T-cell (primary cell): Measurements from ENCODE around the gene ZSWIM6. TPM values are rescaled to one million over a fixed set of nuclear protein-coding genes. Genes with fewer than 3 reads are reported as not detected.
"Not testable (repeated sequence)": the region's sequence is repeated elsewhere in the genome, so short reads cannot be mapped to it uniquely, and the experiment has no call there.

Source experiments
- ATAC-seq, 4 experiments: fragments of 200-7000 bp in 3 of 4; fragments of 150-1000 bp in 1 of 4; cut with Tn5 transposase; replicated peaks in 1 of 4; 1 replicate in 3 of 4; 2 replicates in 1 of 4; pipeline ENCODE4 v1.10.0; 2021; ENCODE audit warnings: moderate library complexity in 3 of 4, mild to moderate bottlenecking in 2 of 4, moderate number of reproducible peaks in 1 of 4
- CTCF ChIA-PET, 2 donors: fragments of 300-600 bp; sonication (Branson Sonifier 250); formaldehyde crosslinking; loops; one replicate each; lab custom pipeline; 2022; ENCODE audit warnings: antibody characterized with exemption in 2 of 2; lab: Charles Lee
- POLR2A ChIA-PET, 2 donors: fragments of 300-600 bp; sonication (Branson Sonifier 250); formaldehyde crosslinking; loops; one replicate each; lab custom pipeline; 2022; ENCODE audit warnings: antibody characterized with exemption in 2 of 2; lab: Charles Lee
- DNase-seq, 35 experiments: peaks; one replicate each; pipeline versions ENCODE4 v3.0.0 to v3.0.0-alpha.2; 2013 to 2023
- H3K27ac ChIP-seq: one replicate; pipeline ENCODE4 v1.5.1; 2013; ENCODE audit warnings: low read length
- H3K27me3 ChIP-seq, 2 experiments: replicated peaks in 1 of 2; 1 replicate in 1 of 2; 2 replicates in 1 of 2; pipeline versions ENCODE4 v1.6.1 to v1.7.0; 2013; ENCODE audit warnings: low read length in 1 of 2, mixed read lengths in 1 of 2; ENCODE audit not compliant: control insufficient read depth in 2 of 2, insufficient read depth in 2 of 2; ENCODE audit errors: extremely low read depth in 1 of 2
- H3K36me3 ChIP-seq, 2 donors: 1 replicate in 1 of 2; 2 replicates in 1 of 2; pipeline versions ENCODE4 v1.6.1 to v1.7.0; 2013; ENCODE audit warnings: low read length in 1 of 2; ENCODE audit not compliant: control insufficient read depth in 2 of 2, insufficient read depth in 1 of 2; ENCODE audit errors: extremely low read depth in 1 of 2
- H3K4me1 ChIP-seq, 2 experiments: 1 replicate in 1 of 2; 2 replicates in 1 of 2; pipeline versions ENCODE4 v1.6.1 to v1.7.0; 2013; ENCODE audit warnings: low read length in 2 of 2, mixed read lengths in 1 of 2; ENCODE audit not compliant: insufficient read depth in 2 of 2, control insufficient read depth in 1 of 2; ENCODE audit errors: extremely low read depth in 1 of 2
- H3K4me3 ChIP-seq, 2 donors: 1 replicate in 1 of 2; 2 replicates in 1 of 2; pipeline versions ENCODE4 v1.5.1 to v1.7.0; 2013; ENCODE audit warnings: mild to moderate bottlenecking in 2 of 2, low read length in 1 of 2, moderate library complexity in 1 of 2; ENCODE audit not compliant: control insufficient read depth in 1 of 2; ENCODE audit errors: extremely low read depth in 1 of 2
- H3K9me3 ChIP-seq: 2 replicates; pipeline ENCODE4 v1.7.0; 2013
- H3K27ac Mint-ChIP-seq, 2 donors: one replicate each; pipeline ENCODE4 v1.8.0; 2020 to 2021; ENCODE audit warnings: mild to moderate bottlenecking in 2 of 2, mixed read lengths in 2 of 2
- H3K27me3 Mint-ChIP-seq, 2 donors: one replicate each; pipeline ENCODE4 v1.8.0; 2021 to 2022; ENCODE audit warnings: mixed read lengths in 2 of 2
- H3K36me3 Mint-ChIP-seq: one replicate; pipeline ENCODE4 v1.8.0; 2021; ENCODE audit warnings: mixed read lengths
- H3K4me1 Mint-ChIP-seq, 3 donors: one replicate each; pipeline ENCODE4 v1.8.0; 2020 to 2022; ENCODE audit warnings: mixed read lengths in 3 of 3, mild to moderate bottlenecking in 1 of 3
- H3K4me3 Mint-ChIP-seq, 3 donors: one replicate each; pipeline ENCODE4 v1.8.0; 2020 to 2022; ENCODE audit warnings: mild to moderate bottlenecking in 3 of 3, mixed read lengths in 3 of 3, moderate library complexity in 3 of 3
- H3K9me3 Mint-ChIP-seq, 3 donors: one replicate each; pipeline ENCODE4 v1.8.0; 2020 to 2022; ENCODE audit warnings: mixed read lengths in 3 of 3
- WGBS: methylation state at CpG from one replicate; pipeline ENCODE4 v1.1.5; 2013; ENCODE audit warnings: missing lambda C conversion rate; ENCODE audit not compliant: insufficient coverage; 5-methylcytosine and 5-hydroxymethylcytosine counted together
- total RNA-seq, 35 experiments: library from RNA in 6 of 35; stranded (reverse) in 6 of 35; fragments of 120-200 nt in 1 of 35; gene quantifications; one replicate each; pipeline versions ENCODE4 v1.2.1 to v1.2.4 and lab custom pipeline; 2013 to 2026

ZSWIM6 gene
- total RNA-seq, 5 donors from 2014 or later (not counting 1 experiment from before 2014, with no cell fraction given): 8.3 to 11.3 (median 10.1) TPM

DNA sequence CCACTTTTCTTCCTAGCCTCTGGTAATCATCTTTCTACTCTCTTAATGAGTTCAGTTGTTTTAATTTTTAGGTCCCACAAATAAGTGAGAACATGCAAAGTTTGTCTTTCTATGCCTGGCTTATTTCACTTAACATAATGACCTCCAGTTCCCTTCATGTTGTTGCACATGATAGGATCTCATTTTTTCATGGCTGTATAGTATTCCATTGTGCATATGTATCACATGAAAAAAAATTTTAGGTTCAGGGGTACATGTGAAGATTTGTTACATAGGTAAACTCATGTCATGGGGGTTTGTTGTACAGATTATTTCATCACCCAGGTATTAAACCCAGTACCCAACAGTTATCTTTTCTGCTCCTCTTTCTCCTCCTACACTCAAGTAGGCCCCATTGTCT is 89.2 kb downstream of the ZSWIM6 start:
- H3K36me3 ChIP-seq, H3K27ac ChIP-seq, H3K4me1 ChIP-seq, H3K27me3 ChIP-seq, ATAC-seq, H3K9me3 ChIP-seq, H3K4me3 ChIP-seq, H3K27ac Mint-ChIP-seq, H3K27me3 Mint-ChIP-seq, H3K4me3 Mint-ChIP-seq, H3K36me3 Mint-ChIP-seq, DNase-seq: not testable (repeated sequence)
- CTCF ChIA-PET: interaction anchor here in 1 of 2 donors (0.7 kb wide), 1 partner anchor 22 kb away, joined by 4 read pairs; no protein-coding TSS in a partner anchor
- POLR2A ChIA-PET: interaction anchor here in 1 of 2 donors (0.6 kb wide), 1 partner anchor 771 kb away, joined by 3 read pairs; no protein-coding TSS in a partner anchor
- H3K4me1 Mint-ChIP-seq: peaks cover 52% of the 10 kb centered on the region in 3 donors
- H3K9me3 Mint-ChIP-seq: peaks cover 2 to 12% (median 7%) of the 10 kb centered on the region in 3 donors

GRCh38 chr5:61423487-61424145 is 91.6 kb downstream of the ZSWIM6 start:
- Histone ChIP-seq H3K27ac (no peak overlapping the region), H3K4me3 (no peak overlapping the region), H3K4me1 (no peaks in the 10 kb centered on the region), H3K36me3 (no peaks in the 10 kb centered on the region), H3K9me3 (no peaks in the 10 kb centered on the region), H3K27me3 (no peaks in the 10 kb centered on the region)
- ATAC-seq (no peak), DNase-seq (no peak)
- CTCF ChIA-PET: no interaction called here
- peaks cover 10% of the 10 kb centered on the region for H3K36me3 Mint-ChIP-seq
- POLR2A ChIA-PET: no interaction called here
- H3K27me3 Mint-ChIP-seq: no peaks in the 10 kb centered on the region
- no peak overlapping the region for H3K4me3 Mint-ChIP-seq
- H3K9me3 Mint-ChIP-seq: peaks cover 2 to 12% (median 7%) of the 10 kb centered on the region in 3 donors
- H3K4me1 Mint-ChIP-seq: peaks cover 38 to 42% (median 38%) of the 10 kb centered on the region in 3 donors
- WGBS: 100% methylated on average over 2 of the region's 3 CpGs
- no peak overlapping the region for H3K27ac Mint-ChIP-seq

- Mint-ChIP-seq H3K27me3 (no peaks in the 10 kb centered on the region), H3K4me1 (peaks cover 36 to 49% (median 49%) of the 10 kb centered on the region in 3 donors), H3K36me3 (peaks cover 10% of the 10 kb centered on the region), H3K4me3 (no peak overlapping the region), H3K27ac (no peak overlapping the region), H3K9me3 (peaks cover 2 to 12% (median 7%) of the 10 kb centered on the region in 3 donors)
- ChIA-PET POLR2A (no interaction called here), CTCF (no interaction called here)
- no CpG with 5 or more reads among the region's 1 CpG for WGBS
- Histone ChIP-seq H3K9me3 (no peaks in the 10 kb centered on the region), H3K36me3 (no peaks in the 10 kb centered on the region), H3K4me1 (no peaks in the 10 kb centered on the region), H3K4me3 (no peak overlapping the region), H3K27ac (no peak overlapping the region), H3K27me3 (no peaks in the 10 kb centered on the region)
- ATAC-seq (no peak), DNase-seq (no peak)
Observed at GRCh38 chr5:61425918-61426317, 93.9 kb downstream of the ZSWIM6 start.

DNA sequence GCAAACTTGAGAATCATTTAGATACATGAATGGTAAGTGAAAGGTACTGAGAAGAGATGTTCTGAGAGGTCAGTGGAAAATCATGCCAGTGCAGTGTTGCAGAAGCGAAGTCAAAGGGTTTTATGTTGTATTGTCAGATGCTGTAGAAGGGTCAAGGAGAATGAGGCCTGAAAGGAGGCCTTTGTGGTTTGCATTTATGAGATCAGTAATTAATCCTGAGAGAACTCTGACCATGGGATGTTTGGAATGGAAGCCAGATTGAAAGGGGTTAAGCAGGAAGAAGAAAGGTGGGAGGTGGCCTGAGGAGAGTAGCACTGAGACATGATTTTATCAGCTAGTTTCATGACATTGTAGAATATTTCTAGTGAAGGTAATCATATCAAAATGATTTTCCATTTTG is 97.8 kb downstream of the ZSWIM6 start:
- no peaks in the 10 kb centered on the region for H3K27me3 ChIP-seq
- Mint-ChIP-seq H3K27ac (no peak overlapping the region), H3K27me3 (no peaks in the 10 kb centered on the region), H3K4me3 (no peak overlapping the region), H3K4me1 (peaks cover 22 to 36% (median 24%) of the 10 kb centered on the region in 3 donors), H3K9me3 (no peaks in the 10 kb centered on the region), H3K36me3 (peaks cover 4% of the 10 kb centered on the region)
- H3K4me1 ChIP-seq: no peaks in the 10 kb centered on the region
- H3K36me3 ChIP-seq: no peaks in the 10 kb centered on the region
- DNase-seq: no peak
- no peak overlapping the region for H3K27ac ChIP-seq
- no peaks in the 10 kb centered on the region for H3K9me3 ChIP-seq
- ChIA-PET POLR2A (no interaction called here), CTCF (no interaction called here)
- H3K4me3 ChIP-seq: no peak overlapping the region
- WGBS: 100% methylated on average over 1 of the region's 1 CpG
- ATAC-seq: no peak

GRCh38 chr5:61431923-61432620 is 100.0 kb downstream of the ZSWIM6 start:
- no peak overlapping the region for H3K27ac ChIP-seq
- ChIA-PET CTCF (no interaction called here), POLR2A (interaction anchor here in 1 of 2 donors (0.6 kb wide), 1 partner anchor 55 kb away, joined by 4 read pairs; no protein-coding TSS in a partner anchor)
- DNase-seq: no peak
- H3K27me3 Mint-ChIP-seq: no peaks in the 10 kb centered on the region
- H3K4me3 Mint-ChIP-seq: no peak overlapping the region
- H3K4me1 ChIP-seq: no peaks in the 10 kb centered on the region
- H3K9me3 ChIP-seq: no peaks in the 10 kb centered on the region
- no peak overlapping the region for H3K27ac Mint-ChIP-seq
- WGBS: 90% methylated on average over 2 of the region's 6 CpGs
- no peak overlapping the region for H3K4me3 ChIP-seq
- no peak for ATAC-seq
- H3K4me1 Mint-ChIP-seq: peaks cover 21 to 30% (median 22%) of the 10 kb centered on the region in 3 donors
- H3K36me3 Mint-ChIP-seq: peaks cover 8% of the 10 kb centered on the region
- no peaks in the 10 kb centered on the region for H3K9me3 Mint-ChIP-seq
- H3K36me3 ChIP-seq: no peaks in the 10 kb centered on the region
- H3K27me3 ChIP-seq: no peaks in the 10 kb centered on the region

GRCh38 chr5:61435368-61435767 is 103.3 kb downstream of the ZSWIM6 start:
- Histone ChIP-seq H3K27me3 (no peaks in the 10 kb centered on the region), H3K4me3 (no peak overlapping the region), H3K36me3 (no peaks in the 10 kb centered on the region), H3K9me3 (no peaks in the 10 kb centered on the region), H3K27ac (no peak overlapping the region), H3K4me1 (no peaks in the 10 kb centered on the region)
- H3K27me3 Mint-ChIP-seq: no peaks in the 10 kb centered on the region
- H3K36me3 Mint-ChIP-seq: peaks cover 11% of the 10 kb centered on the region
- H3K4me1 Mint-ChIP-seq: peaks cover 13 to 17% (median 13%) of the 10 kb centered on the region in 3 donors
- CTCF ChIA-PET: interaction anchor here in 1 of 2 donors (0.5 to 0.6 kb wide), 3 partner anchors 11 to 1706 kb away, joined by 3 to 6 read pairs (median 3); no protein-coding TSS in a partner anchor
- ATAC-seq (no peak), DNase-seq (no peak)
- H3K27ac Mint-ChIP-seq: no peak overlapping the region
- H3K4me3 Mint-ChIP-seq: no peak overlapping the region
- POLR2A ChIA-PET: interaction anchor here in 1 of 2 donors (0.5 kb wide), 1 partner anchor 18 kb away, joined by 6 read pairs; no protein-coding TSS in a partner anchor
- peaks cover 6 to 12% (median 7%) of the 10 kb centered on the region in 3 donors for H3K9me3 Mint-ChIP-seq
- no CpG with 5 or more reads among the region's 2 CpGs for WGBS
